Mesenchymal stem cell (in vitro differentiated cells and primary cell): ENCODE data around the gene SIGLEC9.

ENCODE experiments used
- DNase-seq: peaks from one replicate; pipeline ENCODE4 v3.0.0-alpha.2; 2013
- H2AFZ ChIP-seq: one replicate; pipeline ENCODE4 v1.6.1; 2013; ENCODE audit warnings: low read depth, mild to moderate bottlenecking, control low read depth, inconsistent platforms, low read length, moderate library complexity
- H2AK5ac ChIP-seq: 2 replicates; pipeline ENCODE4 v1.6.1; 2013; ENCODE audit warnings: low read length, moderate library complexity, mild to moderate bottlenecking, inconsistent platforms; ENCODE audit not compliant: severe bottlenecking
- H2BK120ac ChIP-seq: one replicate; pipeline ENCODE4 v1.6.1; 2013; ENCODE audit warnings: low read depth, mild to moderate bottlenecking, inconsistent platforms, low read length, moderate library complexity
- H2BK12ac ChIP-seq, 2 experiments: one replicate each; pipeline ENCODE4 v1.6.1; 2013; ENCODE audit warnings: inconsistent platforms in 2 of 2, low read length in 2 of 2, mild to moderate bottlenecking in 2 of 2, moderate library complexity in 2 of 2, control low read depth in 1 of 2
- H2BK15ac ChIP-seq: one replicate; pipeline ENCODE4 v1.6.1; 2013; ENCODE audit warnings: mild to moderate bottlenecking, low read depth, inconsistent platforms; ENCODE audit not compliant: poor library complexity, severe bottlenecking
- H2BK5ac ChIP-seq: 2 replicates; pipeline ENCODE4 v1.6.1; 2013; ENCODE audit warnings: low read depth, mild to moderate bottlenecking, low read length, control low read depth, inconsistent platforms; ENCODE audit not compliant: poor library complexity, severe bottlenecking
- H3K14ac ChIP-seq, 2 experiments: one replicate each; pipeline ENCODE4 v1.6.1; 2013; ENCODE audit warnings: inconsistent platforms in 2 of 2, low read length in 2 of 2, control low read depth in 1 of 2, mild to moderate bottlenecking in 1 of 2, moderate library complexity in 1 of 2
- H3K18ac ChIP-seq, 2 experiments: one replicate each; pipeline ENCODE4 v1.6.1; 2013; ENCODE audit warnings: inconsistent platforms in 2 of 2, low read length in 2 of 2, control low read depth in 1 of 2, low read depth in 1 of 2, mild to moderate bottlenecking in 1 of 2
- H3K23ac ChIP-seq, 2 experiments: one replicate each; pipeline ENCODE4 v1.6.1; 2013; ENCODE audit warnings: inconsistent platforms in 2 of 2, low read length in 2 of 2, mild to moderate bottlenecking in 2 of 2, moderate library complexity in 2 of 2, control low read depth in 1 of 2
- H3K27ac ChIP-seq: 2 replicates; pipeline ENCODE4 v1.5.1; 2013; ENCODE audit warnings: mild to moderate bottlenecking, moderate library complexity, low read length, control low read depth, inconsistent platforms; ENCODE audit not compliant: poor library complexity, severe bottlenecking
- H3K27me3 ChIP-seq, 2 experiments: 2 replicates each; pipeline versions ENCODE4 v1.6.1 to v1.7.0; 2013; ENCODE audit warnings: low read length in 2 of 2, mild to moderate bottlenecking in 2 of 2, moderate library complexity in 2 of 2, control low read depth in 1 of 2, inconsistent platforms in 1 of 2; ENCODE audit not compliant: control insufficient read depth in 1 of 2, insufficient read depth in 1 of 2
- H3K36me3 ChIP-seq, 2 experiments: 2 replicates each; pipeline versions ENCODE4 v1.6.1 to v1.7.0; 2013; ENCODE audit warnings: low read length in 2 of 2, control low read depth in 1 of 2, inconsistent platforms in 1 of 2, low read depth in 1 of 2, mild to moderate bottlenecking in 1 of 2; ENCODE audit not compliant: insufficient read depth in 2 of 2, control insufficient read depth in 1 of 2
- H3K4ac ChIP-seq, 2 experiments: one replicate each; pipeline ENCODE4 v1.6.1; 2013; ENCODE audit warnings: inconsistent platforms in 2 of 2, low read length in 2 of 2, mild to moderate bottlenecking in 2 of 2, moderate library complexity in 2 of 2, control low read depth in 1 of 2, low read depth in 1 of 2
- H3K4me1 ChIP-seq: 2 replicates; pipeline ENCODE4 v1.6.1; 2013; ENCODE audit warnings: low read depth, low read length, control low read depth; ENCODE audit not compliant: control insufficient read depth, insufficient read depth
- H3K4me2 ChIP-seq: 2 replicates; pipeline ENCODE4 v1.6.1; 2013; ENCODE audit warnings: low read length, mild to moderate bottlenecking, inconsistent platforms; ENCODE audit not compliant: poor library complexity, severe bottlenecking
- H3K4me3 ChIP-seq, 2 experiments: 2 replicates each; pipeline versions ENCODE4 v1.5.1 to v1.7.0; 2013; ENCODE audit warnings: low read length in 2 of 2, mild to moderate bottlenecking in 2 of 2, control low read depth in 1 of 2, low read depth in 1 of 2; ENCODE audit not compliant: insufficient read depth in 1 of 2
- H3K79me1 ChIP-seq: replicated peaks from 2 replicates; pipeline ENCODE4 v1.6.1; 2013; ENCODE audit warnings: mild to moderate bottlenecking, control low read depth, low read length, inconsistent platforms; ENCODE audit not compliant: poor library complexity, severe bottlenecking
- H3K9ac ChIP-seq: 2 replicates; pipeline ENCODE4 v1.7.0; 2013; ENCODE audit warnings: mild to moderate bottlenecking, low read length, moderate library complexity
- H3K9me3 ChIP-seq: 2 replicates; pipeline ENCODE4 v1.7.0; 2013; ENCODE audit warnings: mild to moderate bottlenecking, low read length; ENCODE audit not compliant: control insufficient read depth
- H4K8ac ChIP-seq: one replicate; pipeline ENCODE4 v1.6.1; 2013; ENCODE audit warnings: inconsistent platforms, mild to moderate bottlenecking, low read length, moderate library complexity
- H4K91ac ChIP-seq: one replicate; pipeline ENCODE4 v1.6.1; 2013; ENCODE audit warnings: mild to moderate bottlenecking, low read length, inconsistent platforms
- WGBS: methylation state at CpG from one replicate; pipeline ENCODE4 v1.1.7; 2013; ENCODE audit warnings: mixed read lengths; 5-methylcytosine and 5-hydroxymethylcytosine counted together

SIGLEC9 gene

GRCh38 chr19:51147663-51148062, 23.0 kb downstream of the SIGLEC9 start:
- Histone ChIP-seq H3K79me1 (no peaks in the 10 kb centered on the region), H2BK120ac (no peak overlapping the region), H2BK12ac (no peak overlapping the region), H3K18ac (no peak overlapping the region), H2AK5ac (no peak overlapping the region), H3K14ac (no peak overlapping the region), H3K23ac (no peak overlapping the region), H3K4ac (no peak overlapping the region), H3K9ac (no peak overlapping the region), H4K91ac (no peak overlapping the region), H2BK5ac (no peak overlapping the region), H3K4me1 (no peaks in the 10 kb centered on the region), H4K8ac (no peak overlapping the region), H3K4me3 (no peak overlapping the region), H3K9me3 (peaks cover 3% of the 10 kb centered on the region), H3K27me3 (peaks cover 0 to 29% of the 10 kb centered on the region in 2 experiments), H2AFZ (no peak overlapping the region), H3K27ac (no peak overlapping the region), H3K36me3 (no peaks in the 10 kb centered on the region), H3K4me2 (no peak overlapping the region), H2BK15ac (no peak overlapping the region)
- no peak for DNase-seq
- whole genome bisulfite sequencing = 71% methylated on average over 1 of the region's 1 CpG

GRCh38 chr19:51148580-51148979, 23.9 kb downstream of the SIGLEC9 start:
- Histone ChIP-seq H2BK5ac (no peak overlapping the region), H2BK12ac (no peak overlapping the region), H3K36me3 (no peaks in the 10 kb centered on the region), H3K79me1 (no peaks in the 10 kb centered on the region), H3K9ac (no peak overlapping the region), H2AK5ac (no peak overlapping the region), H3K23ac (no peak overlapping the region), H3K9me3 (peaks cover 3% of the 10 kb centered on the region), H2BK15ac (no peak overlapping the region), H4K8ac (no peak overlapping the region), H3K27me3 (peaks cover 0 to 29% of the 10 kb centered on the region in 2 experiments), H3K4me1 (no peaks in the 10 kb centered on the region), H3K18ac (no peak overlapping the region), H3K4me3 (no peak overlapping the region), H2BK120ac (no peak overlapping the region), H4K91ac (no peak overlapping the region), H3K14ac (no peak overlapping the region), H2AFZ (no peak overlapping the region), H3K27ac (no peak overlapping the region), H3K4ac (no peak overlapping the region), H3K4me2 (no peak overlapping the region)
- no peak for DNase-seq
- WGBS = 92% methylated on average over 3 of the region's 3 CpGs

DNA sequence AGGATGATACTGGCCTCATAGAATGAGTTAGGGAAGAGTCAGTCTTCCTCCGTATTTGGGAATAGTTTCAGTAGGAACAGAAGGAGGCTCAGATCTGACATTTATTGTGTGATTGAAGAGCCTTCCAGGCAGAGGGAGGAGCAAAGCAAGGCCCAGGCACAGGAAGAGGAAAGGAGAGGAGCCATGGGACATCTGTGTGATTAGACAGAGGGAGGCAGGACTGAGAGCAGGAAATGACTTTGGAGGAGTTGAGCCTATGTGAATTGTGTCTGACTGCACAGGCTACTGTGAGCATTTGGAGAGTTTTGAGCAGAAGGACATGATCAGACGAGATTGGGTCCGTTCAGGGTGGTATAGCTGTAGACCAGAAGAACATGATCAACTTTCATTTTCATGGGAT, 25.9 kb downstream of the SIGLEC9 start:
- WGBS = 60% methylated on average over 3 of the region's 3 CpGs
- H3K4me1 ChIP-seq = no peaks in the 10 kb centered on the region
- no peak overlapping the region for H3K27ac ChIP-seq
- no peak overlapping the region for H3K4me2 ChIP-seq
- H3K4ac ChIP-seq = no peak overlapping the region
- no peak overlapping the region for H2BK5ac ChIP-seq
- H3K18ac ChIP-seq = no peak overlapping the region
- peak overlapping the region; percentile 42 for H4K8ac ChIP-seq
- H3K27me3 ChIP-seq = peaks cover 0 to 24% of the 10 kb centered on the region in 2 experiments
- H2BK15ac ChIP-seq = no peak overlapping the region
- H3K36me3 ChIP-seq = no peaks in the 10 kb centered on the region
- H3K9ac ChIP-seq = no peak overlapping the region
- no peak overlapping the region for H3K14ac ChIP-seq
- H2AK5ac ChIP-seq = no peak overlapping the region
- H2BK120ac ChIP-seq = no peak overlapping the region
- H3K23ac ChIP-seq = no peak overlapping the region
- no peaks in the 10 kb centered on the region for H3K79me1 ChIP-seq
- no peak overlapping the region for H2BK12ac ChIP-seq
- peaks cover 3% of the 10 kb centered on the region for H3K9me3 ChIP-seq
- no peak overlapping the region for H4K91ac ChIP-seq
- DNase-seq = no peak
- H2AFZ ChIP-seq = no peak overlapping the region
- H3K4me3 ChIP-seq = no peak overlapping the region

DNA sequence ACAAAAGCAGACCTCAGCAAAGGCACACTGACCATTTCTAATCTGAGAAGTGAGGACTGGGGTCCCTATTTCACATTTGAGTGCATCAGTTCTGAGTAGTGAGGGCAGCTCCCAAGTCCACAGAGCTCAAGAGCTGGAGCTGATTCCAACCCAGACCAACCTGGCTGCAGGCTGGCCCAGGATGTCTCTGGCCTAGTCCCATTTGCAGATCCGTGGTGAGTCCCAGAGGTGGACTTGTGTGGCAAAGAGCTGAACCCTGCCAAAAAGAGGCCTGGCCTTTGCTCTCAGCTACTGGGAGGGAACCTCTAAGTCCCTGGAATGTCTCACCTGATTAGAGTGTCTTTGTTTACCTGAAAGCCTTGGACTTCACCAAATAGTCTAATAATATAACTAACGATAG, 32.0 kb downstream of the SIGLEC9 start:
- Histone ChIP-seq H3K4me1 (no peaks in the 10 kb centered on the region), H2BK15ac (no peak overlapping the region), H4K8ac (no peak overlapping the region), H2BK12ac (no peak overlapping the region), H3K23ac (no peak overlapping the region), H3K27ac (no peak overlapping the region), H2BK120ac (no peak overlapping the region), H2AFZ (no peak overlapping the region), H3K9me3 (peaks cover 2% of the 10 kb centered on the region), H3K4me3 (no peak overlapping the region), H3K79me1 (no peaks in the 10 kb centered on the region), H3K4me2 (no peak overlapping the region), H3K14ac (no peak overlapping the region), H3K9ac (no peak overlapping the region), H2AK5ac (no peak overlapping the region), H3K36me3 (no peaks in the 10 kb centered on the region), H4K91ac (no peak overlapping the region), H3K4ac (no peak overlapping the region), H3K27me3 (peaks cover 0 to 53% of the 10 kb centered on the region in 2 experiments), H2BK5ac (no peak overlapping the region), H3K18ac (no peak overlapping the region)
- WGBS = 62% methylated on average over 2 of the region's 2 CpGs
- DNase-seq = no peak
